Ishikawa (cell line): ENCODE measurements around the gene S100G.

Source experiments
- CEBPB ChIP-seq: IDR thresholded peaks from 2 replicates; pipeline ENCODE4 v1.6.1; 2012
- CREB1 ChIP-seq: IDR thresholded peaks from 2 replicates; pipeline ENCODE4 v1.6.1; 2012; ENCODE audit warnings: low read depth
- EGR1 ChIP-seq: IDR thresholded peaks from 2 replicates; pipeline ENCODE4 v1.6.1; 2012
- EP300 ChIP-seq: IDR thresholded peaks from 2 replicates; pipeline ENCODE4 v1.6.1; 2012; ENCODE audit warnings: borderline replicate concordance
- FOXM1 ChIP-seq: IDR thresholded peaks from 2 replicates; pipeline ENCODE4 v1.6.1; 2012; ENCODE audit warnings: low read depth, borderline replicate concordance
- MAX ChIP-seq: IDR thresholded peaks from 2 replicates; pipeline ENCODE4 v1.6.1; 2012
- NFIC ChIP-seq: IDR thresholded peaks from 2 replicates; pipeline ENCODE4 v1.6.1; 2012
- RAD21 ChIP-seq: IDR thresholded peaks from 2 replicates; pipeline ENCODE4 v1.6.1; 2012; ENCODE audit warnings: low read depth
- TAF1 ChIP-seq: IDR thresholded peaks from 2 replicates; pipeline ENCODE4 v1.6.1; 2012; ENCODE audit warnings: low read depth, mild to moderate bottlenecking
- TCF12 ChIP-seq: IDR thresholded peaks from 2 replicates; pipeline ENCODE4 v1.6.1; 2012; ENCODE audit warnings: low read depth
- TEAD4 ChIP-seq: IDR thresholded peaks from 2 replicates; pipeline ENCODE4 v1.6.1; 2012
- USF1 ChIP-seq: IDR thresholded peaks from 2 replicates; pipeline ENCODE4 v1.6.1; 2012
- YY1 ChIP-seq: IDR thresholded peaks from 2 replicates; pipeline ENCODE4 v1.6.1; 2012; ENCODE audit warnings: low read depth
- ZBTB7A ChIP-seq: IDR thresholded peaks from 2 replicates; pipeline ENCODE4 v1.6.1; 2012; ENCODE audit warnings: low read depth
- TF ChIP-seq, protein P1 (sequence below): IDR thresholded peaks from 2 replicates; pipeline ENCODE4 v1.6.1; 2012; ENCODE audit warnings: low read depth, mild to moderate bottlenecking

S100G gene

GRCh38 chrX:16635596-16635995 lies 14.4 kb upstream of the S100G start:
- TF ChIP-seq NFIC (no peak), TEAD4 (no peak), YY1 (no peak), CEBPB (no peak)

DNA sequence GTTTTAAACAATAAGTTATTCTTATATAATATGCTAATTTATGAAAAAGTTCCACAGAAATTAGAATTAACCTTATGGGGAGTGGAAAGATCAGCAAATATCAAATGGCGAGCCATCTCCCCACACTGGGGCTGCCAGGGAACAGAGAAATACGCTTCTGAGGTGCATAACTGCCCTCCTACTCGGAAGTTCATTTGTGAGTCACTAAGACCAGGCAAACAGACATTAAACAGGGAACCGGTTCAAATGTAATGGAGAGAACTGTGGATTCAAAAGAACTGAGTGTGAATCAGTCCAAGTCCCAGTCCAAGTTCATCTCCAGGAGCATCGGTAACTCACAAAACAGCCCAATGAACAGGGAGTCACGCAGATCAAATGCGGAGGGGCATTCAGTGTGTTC lies 11.4 kb upstream of the S100G start:
- no peak for TF ChIP-seq YY1
- TF ChIP-seq EGR1: no peak
- TF ChIP-seq CREB1: no peak

GRCh38 chrX:16639966-16640365 lies 10.0 kb upstream of the S100G start:
- TF ChIP-seq CEBPB (no peak), RAD21 (no peak), NFIC (no peak), FOXM1 (no peak), ZBTB7A (no peak), TAF1 (no peak), MAX (no peak), EP300 (no peak), USF1 (no peak), TCF12 (no peak), EGR1 (no peak), TEAD4 (no peak), YY1 (no peak), CREB1 (no peak)
- TF ChIP-seq, protein P1, sequence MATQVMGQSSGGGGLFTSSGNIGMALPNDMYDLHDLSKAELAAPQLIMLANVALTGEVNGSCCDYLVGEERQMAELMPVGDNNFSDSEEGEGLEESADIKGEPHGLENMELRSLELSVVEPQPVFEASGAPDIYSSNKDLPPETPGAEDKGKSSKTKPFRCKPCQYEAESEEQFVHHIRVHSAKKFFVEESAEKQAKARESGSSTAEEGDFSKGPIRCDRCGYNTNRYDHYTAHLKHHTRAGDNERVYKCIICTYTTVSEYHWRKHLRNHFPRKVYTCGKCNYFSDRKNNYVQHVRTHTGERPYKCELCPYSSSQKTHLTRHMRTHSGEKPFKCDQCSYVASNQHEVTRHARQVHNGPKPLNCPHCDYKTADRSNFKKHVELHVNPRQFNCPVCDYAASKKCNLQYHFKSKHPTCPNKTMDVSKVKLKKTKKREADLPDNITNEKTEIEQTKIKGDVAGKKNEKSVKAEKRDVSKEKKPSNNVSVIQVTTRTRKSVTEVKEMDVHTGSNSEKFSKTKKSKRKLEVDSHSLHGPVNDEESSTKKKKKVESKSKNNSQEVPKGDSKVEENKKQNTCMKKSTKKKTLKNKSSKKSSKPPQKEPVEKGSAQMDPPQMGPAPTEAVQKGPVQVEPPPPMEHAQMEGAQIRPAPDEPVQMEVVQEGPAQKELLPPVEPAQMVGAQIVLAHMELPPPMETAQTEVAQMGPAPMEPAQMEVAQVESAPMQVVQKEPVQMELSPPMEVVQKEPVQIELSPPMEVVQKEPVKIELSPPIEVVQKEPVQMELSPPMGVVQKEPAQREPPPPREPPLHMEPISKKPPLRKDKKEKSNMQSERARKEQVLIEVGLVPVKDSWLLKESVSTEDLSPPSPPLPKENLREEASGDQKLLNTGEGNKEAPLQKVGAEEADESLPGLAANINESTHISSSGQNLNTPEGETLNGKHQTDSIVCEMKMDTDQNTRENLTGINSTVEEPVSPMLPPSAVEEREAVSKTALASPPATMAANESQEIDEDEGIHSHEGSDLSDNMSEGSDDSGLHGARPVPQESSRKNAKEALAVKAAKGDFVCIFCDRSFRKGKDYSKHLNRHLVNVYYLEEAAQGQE: no peak

DNA sequence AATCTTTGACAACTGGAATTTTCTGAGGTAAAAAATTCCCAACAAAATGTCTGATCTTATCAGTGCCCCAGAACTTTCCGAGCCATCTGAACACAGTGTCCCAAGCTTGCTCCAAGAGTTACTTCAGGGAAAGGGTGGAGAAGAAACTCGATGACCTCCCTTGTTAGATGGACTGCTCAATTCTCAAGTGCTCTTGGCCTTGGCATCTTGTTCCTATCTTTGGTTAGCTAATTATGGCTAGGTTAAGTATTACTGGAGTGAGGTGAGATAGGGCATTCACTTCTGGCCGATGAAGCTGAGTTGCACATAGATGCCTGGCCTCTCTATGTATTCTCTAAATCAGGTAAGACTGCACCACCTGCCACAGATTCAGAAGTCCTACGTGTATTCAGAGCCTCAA lies 9.1 kb upstream of the S100G start:
- no peak for TF ChIP-seq TEAD4
- TF ChIP-seq CREB1: no peak
- TF ChIP-seq, protein P1: no peak
- TF ChIP-seq TAF1: no peak
- TF ChIP-seq NFIC: no peak
- TF ChIP-seq USF1: no peak
- no peak for TF ChIP-seq EGR1
- TF ChIP-seq YY1: no peak
- TF ChIP-seq ZBTB7A: no peak
- TF ChIP-seq TCF12: no peak
- TF ChIP-seq RAD21: no peak
- TF ChIP-seq CEBPB: no peak

- TF ChIP-seq CEBPB: no peak
Measured at GRCh38 chrX:16643176-16643575, 6.8 kb upstream of the S100G start.

DNA sequence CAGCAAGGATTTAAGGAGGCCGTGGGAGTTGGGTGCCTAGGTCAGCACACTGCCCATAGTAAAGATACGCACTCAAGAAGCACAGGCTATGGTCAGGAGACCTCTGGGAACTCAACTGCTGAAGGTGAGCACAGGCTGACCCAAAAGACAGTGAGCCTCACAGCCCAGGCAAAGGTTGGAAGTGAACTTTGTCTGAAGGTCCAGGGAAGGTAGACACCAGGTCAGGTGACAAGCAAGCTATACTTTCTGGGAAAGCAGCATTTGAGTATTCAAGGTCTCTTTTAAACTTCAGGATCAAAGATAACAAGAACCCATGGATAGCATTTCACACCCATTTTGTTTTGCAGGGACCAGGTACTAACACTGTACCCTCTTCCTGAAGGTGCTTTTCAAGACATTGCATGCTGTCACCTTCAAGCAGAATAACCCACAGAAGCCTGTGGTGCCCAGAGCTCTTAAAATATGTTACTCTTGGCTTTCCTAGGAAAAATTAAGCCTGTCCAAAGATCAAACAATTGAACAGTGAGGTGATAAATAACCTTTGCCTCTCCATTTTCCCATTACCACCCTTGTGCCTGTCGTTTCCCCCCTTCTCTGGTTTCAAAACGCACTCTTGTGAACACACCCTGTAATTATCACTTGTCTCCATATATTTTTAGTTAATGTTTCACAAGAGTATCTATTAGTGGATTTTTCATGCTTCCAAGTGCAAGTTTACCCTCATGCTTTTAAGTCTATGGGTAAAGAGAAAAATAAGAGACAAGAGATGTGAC lies 3.4 kb upstream of the S100G start:
- no peak for TF ChIP-seq NFIC

GRCh38 chrX:16651391-16652024 lies 1.6 kb downstream of the S100G start:
- TF ChIP-seq EGR1 (no peak), NFIC (no peak), EP300 (no peak), RAD21 (no peak)
